Thyroid gland (tissue), 4 donors: Measurements from ENCODE around the gene PDGFB.

Experiments used
- CTCF ChIP-seq, 6 experiments: fragments of 200-600 bp in 3 of 6; fragments of 450-650 bp in 3 of 6; sonication (generic) in 3 of 6; IDR thresholded peaks; one replicate each; pipeline ENCODE4 v1.5.1; 2016 to 2019; ENCODE audit warnings: antibody characterized with exemption in 6 of 6, mild to moderate bottlenecking in 2 of 6, inconsistent platforms in 1 of 6, moderate library complexity in 1 of 6
- POLR2A ChIP-seq, 2 donors: fragments of 450-650 bp; IDR thresholded peaks; one replicate each; pipeline ENCODE4 v1.6.1; 2017; ENCODE audit warnings: antibody characterized with exemption in 2 of 2, mild to moderate bottlenecking in 2 of 2, moderate library complexity in 1 of 2

- TF ChIP-seq CTCF (IDR thresholded peaks at IDR 0.05) (no peak), POLR2A (IDR thresholded peaks at IDR 0.05) (no peak)
Observed at GRCh38 chr22:39250131-39250530, 5.3 kb upstream of the PDGFB start.
